DMS 273 (cell line): ENCODE measurements around the gene ZNF821.
A peak's percentile ranks its signal among the peaks of the same experiment; 100 is the strongest.
"Not testable (repeated sequence)": the region's sequence is repeated elsewhere in the genome, so short reads cannot be mapped to it uniquely, and the experiment has no call there.

Source experiments
- DNase-seq: peaks from one replicate; lab custom pipeline; 2025; ENCODE audit not compliant: unreplicated experiment; lab: John Stamatoyannopoulos, UW

ZNF821 gene

GRCh38 chr16:71903608-71904007 lies 19.6 kb upstream of the ZNF821 start:
- no peak for DNase-seq

GRCh38 chr16:71902656-71903365 lies 18.8 kb upstream of the ZNF821 start:
- no peak for DNase-seq

DNA sequence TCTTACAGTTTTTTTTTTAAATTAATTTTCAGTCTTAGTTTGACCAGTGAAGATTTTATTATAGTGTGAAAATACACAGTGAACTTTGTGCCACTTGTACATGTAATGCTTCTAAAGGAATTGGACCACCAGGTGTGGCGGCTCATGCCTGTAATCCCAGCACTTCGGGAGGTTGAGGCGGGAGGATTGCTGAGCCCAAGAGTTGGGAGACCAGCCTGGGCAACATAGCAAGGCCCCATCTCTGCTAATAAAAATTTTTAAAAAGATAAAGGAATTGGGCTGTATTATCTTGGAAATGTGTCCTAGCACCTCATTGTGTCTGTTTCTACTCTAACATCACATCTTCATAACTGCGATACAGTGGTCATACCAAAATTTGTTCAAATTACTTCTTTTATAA lies 15.2 kb upstream of the ZNF821 start:
- no peak for DNase-seq

GRCh38 chr16:71896764-71897368 lies 12.9 kb upstream of the ZNF821 start:
- no peak for DNase-seq

- DNase-seq = peak; percentile 71
Observed at GRCh38 chr16:71895679-71896365, 11.8 kb upstream of the ZNF821 start.

DNA sequence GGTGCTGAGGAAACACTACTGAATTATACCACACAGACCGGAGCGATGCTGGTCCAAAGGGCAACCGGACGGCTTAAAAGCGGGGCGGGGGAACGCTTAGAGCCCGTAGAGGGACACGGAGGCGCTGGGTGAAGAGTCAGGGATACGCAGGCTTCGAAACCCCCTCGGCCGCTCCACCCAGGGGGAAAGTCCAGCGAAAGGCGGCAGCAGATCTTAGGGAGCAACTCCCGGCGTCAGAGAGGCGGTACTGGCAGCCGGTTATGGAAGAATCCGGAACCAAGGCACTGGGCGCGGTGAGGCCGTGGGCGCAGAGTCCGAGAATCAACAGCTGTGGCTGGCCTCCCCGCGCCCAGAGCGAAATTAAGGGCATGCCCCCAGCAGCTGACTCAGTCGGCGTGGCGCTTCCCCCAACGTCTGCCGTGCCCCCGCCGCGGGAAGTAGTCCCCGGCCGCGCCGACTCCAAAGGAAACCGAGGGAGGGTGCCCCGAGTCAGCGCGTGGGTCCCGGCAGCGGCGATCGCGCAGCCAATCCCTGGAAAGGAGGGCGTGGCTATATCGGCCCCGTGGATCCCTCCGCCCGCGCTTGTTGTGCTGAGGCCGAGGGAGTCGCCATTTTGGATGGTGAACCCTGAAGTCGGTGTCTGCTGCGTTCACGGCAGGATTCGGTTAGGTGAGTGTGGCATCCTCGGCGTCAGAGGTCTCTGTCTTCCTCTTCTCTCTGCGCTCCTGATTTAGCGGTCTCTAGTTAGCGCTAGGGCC lies 11.1 kb upstream of the ZNF821 start, which contains the start of gene IST1:
IST1 (plus strand) TSS at position 611 of the 758 bp plus-strand sequence. CDS start 20,110 bp downstream, outside the sequence.
- peak; percentile 99 for DNase-seq

DNA sequence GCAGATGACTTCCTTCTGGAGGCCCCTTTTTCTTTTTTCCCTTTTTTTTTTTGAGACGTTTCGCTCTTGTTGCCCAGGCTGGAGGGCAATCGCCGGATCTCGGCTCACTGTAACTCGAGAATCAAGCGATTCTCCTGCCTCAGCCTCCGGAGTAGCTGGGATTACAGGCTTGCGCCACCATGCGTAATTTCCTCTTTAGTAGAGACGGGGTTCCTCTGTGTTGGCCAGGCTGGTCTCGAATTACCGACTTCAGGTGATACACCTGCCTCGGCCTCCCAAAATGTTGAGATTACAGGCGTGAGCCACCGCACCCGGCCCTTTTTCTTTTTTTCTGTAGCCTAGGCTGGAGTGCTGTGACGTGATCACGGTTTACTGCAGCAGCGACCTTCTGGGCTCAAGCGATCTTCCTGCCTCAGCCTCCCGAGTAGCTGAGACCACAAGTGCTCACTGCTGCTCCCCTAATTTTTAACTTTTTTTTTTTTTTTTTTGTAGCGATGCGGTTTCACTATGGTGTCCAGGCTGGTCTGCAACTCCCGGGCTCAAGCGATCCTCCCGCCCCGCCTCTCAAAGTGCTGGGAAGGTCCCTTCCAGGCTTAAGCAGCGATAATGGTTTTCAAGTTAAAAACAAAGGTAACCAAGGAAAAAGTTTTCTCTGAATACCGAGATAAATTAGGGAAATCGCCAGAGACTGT lies 10.4 kb upstream of the ZNF821 start:
- DNase-seq = peak; percentile 74

GRCh38 chr16:71893888-71894228 lies 9.9 kb upstream of the ZNF821 start:
- DNase-seq = no peak

GRCh38 chr16:71889147-71889546 lies 5.2 kb upstream of the ZNF821 start:
- no peak for DNase-seq

DNA sequence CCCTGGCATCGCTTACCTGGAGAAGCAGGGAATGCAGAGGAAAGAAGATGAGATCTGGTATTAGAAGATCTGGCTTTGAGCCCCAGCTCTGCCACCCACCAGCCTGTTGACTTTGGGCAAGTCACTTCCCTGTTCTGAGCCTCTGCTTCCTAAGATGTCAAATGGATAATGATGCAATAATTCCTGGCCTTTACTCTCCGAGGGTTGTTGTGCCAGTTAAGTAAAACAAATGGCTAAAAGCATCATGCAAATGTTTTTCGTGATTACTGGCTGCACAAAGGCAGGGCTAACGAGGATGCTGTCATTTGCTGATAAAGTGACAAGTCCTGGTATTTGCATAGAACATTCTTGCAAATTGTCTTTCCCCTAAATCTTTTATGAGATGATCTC lies 1.3 kb upstream of the ZNF821 start:
- no peak for DNase-seq

DNA sequence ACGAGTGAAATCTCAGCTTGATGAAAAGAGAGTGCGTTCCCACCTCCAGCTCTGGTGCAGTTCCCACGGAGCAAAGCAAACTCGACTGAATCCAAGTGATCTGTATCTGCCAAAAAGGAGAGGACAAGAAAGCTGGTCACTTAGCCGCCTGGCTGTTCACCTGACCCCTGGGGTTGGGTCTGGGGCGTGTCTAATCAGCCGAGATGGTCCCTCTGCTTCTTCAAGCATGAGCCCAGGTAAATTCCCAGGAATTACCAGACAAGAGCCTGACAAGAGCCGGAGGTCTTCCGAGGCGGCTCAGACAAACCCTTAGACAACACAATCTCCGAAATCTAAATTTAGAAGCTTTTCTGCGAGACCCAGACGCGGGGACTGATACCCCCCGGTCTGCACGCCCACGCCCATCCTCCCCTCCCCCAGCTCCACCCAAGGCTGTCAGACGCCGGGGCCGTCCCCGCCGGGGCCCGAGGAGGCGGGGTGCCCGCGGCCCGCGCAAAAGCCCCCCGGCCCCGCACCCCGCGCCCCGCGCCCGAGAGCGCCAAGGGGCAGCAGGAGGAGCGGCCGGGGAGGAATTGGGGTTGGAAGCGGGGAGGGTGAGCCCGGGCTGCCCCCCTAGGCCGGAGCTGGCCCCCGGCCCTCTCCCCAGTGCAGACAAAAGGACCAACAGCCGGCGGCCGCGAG lies 674 bp downstream of the ZNF821 start:
- DNase-seq = peak; percentile 67

DNA sequence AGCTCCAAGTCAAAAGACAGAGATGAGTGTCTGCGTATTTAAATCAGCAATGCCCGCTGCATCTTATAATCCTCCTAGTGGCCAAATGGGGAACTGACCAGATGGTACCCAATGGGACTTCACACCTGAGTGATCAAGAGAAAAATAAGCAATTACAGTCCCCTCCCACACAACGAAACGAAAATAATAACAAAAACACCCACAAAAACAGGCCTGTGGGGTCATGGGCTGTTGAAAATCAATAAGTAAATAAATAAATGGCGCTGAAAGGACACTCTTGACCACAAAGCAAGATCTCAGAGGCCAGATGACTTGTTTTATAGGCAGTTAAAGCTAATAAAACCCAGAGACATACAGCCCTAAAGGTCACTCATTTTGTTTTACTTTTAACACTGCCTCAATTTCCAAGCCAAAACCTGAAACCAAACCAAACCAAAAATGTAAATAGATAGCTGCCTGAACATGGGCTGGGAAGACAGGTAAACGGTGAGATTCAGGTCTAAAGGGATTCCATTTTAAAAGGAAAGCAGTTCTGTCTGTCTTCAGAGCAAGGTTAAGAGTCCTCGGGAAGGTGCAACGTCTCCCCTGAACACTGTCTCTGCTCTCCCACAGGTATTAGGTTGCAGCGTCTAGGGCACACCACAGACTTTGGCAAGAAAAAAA lies 1.3 kb downstream of the ZNF821 start:
- peak; percentile 93 for DNase-seq

- DNase-seq = no peak
Observed at GRCh38 chr16:71880176-71880575, 3.8 kb downstream of the ZNF821 start.

DNA sequence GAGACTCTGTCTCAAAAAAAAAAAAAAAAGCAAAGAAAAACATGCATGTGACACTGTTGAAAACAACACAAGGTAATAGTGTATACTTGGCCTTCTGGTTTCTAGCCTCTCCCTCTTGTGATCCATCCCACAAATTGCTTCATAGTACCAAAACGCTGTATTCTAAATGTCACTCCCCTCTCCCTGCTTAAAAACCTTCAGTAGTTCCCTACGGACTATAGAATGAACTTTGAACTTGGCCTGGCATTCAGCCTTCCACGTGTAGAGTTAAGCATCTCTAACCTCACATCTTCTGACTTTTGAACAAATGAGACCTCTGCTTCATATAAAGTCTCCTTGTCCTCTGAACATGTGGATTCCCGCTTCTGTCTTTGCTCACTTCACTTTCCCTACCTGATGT lies 5.1 kb downstream of the ZNF821 start:
- DNase-seq = no peak

DNA sequence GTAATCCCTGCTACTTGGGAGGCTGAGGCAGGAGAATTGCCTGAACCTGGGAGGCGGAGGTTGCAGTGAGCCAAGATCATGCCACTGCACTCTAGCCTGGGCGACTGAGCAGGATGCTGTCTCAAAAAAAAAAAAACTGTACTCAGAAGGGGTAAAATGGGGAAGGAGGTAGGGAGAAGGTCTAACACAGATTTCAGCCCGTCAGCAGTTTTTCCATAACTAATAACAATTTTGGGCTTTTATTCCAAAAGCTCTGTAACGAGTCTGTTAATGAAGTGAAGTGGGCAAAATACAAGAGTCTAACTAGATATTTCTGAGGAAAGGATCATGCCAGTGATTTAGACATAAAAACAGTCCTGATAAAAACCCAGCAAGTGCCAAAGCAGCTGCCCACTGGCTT lies 10.8 kb downstream of the ZNF821 start:
- no peak for DNase-seq

DNA sequence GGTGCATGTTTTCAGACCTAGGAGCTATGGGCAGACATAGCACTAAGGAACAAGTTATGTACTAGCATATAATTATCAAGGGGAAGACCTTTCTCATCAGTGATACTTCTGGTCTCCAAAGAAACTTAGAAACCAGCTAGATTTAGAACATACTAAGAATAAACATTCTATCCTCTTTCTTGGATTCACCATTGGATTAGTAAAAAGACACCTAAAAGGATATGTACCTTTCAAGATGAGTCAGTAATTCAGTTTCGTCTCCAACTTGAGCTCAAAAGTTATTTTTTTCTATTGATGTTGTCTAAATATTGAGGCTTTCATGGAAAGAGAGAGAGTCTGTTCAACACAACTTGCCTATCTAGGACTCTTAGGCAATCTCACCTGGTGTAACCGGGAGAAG lies 13.2 kb downstream of the ZNF821 start:
- no peak for DNase-seq

DNA sequence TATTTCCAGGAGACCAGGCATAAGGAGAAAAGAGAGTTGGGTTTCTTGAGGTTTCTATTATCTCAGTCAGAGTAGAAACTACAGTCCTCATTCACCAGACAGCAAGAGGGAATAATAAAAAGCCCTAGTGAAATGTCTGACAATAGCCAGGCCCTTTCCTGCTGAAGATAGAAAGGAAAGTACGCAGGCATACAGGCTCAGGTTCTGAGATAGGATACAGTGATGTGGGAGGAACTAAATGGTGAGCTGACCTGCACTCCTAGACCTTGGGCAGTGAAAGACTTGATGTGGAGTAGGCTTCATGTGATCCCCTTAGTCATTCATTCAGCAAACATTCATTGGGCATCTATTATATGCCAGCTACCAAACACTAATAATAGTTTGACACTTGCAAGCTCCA lies 14.9 kb downstream of the ZNF821 start:
- DNase-seq = no peak

DNA sequence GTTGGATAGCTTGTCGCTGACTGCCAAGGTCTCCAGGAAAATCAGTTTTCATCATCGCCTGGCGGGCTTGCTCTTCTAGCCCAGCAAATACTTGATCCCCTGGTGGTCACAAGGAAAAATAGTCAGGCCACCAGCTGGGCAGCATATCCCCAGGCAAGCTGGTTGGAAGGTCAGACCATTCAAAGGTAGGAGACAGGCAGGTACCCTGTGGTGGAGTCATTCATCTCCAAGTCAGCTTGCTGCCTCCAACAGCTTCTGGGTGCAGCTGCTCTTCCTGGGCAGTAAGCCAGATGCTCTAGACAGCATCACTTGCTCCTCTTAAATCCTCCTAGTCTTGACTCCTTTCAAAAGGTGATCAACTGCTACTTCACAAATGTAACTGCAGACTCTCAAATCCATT lies 16.0 kb downstream of the ZNF821 start:
- peak; percentile 65 for DNase-seq

GRCh38 chr16:71867175-71867574 lies 16.8 kb downstream of the ZNF821 start:
- not testable (repeated sequence) for DNase-seq
